GM21367 (cell line): Measurements from ENCODE around the gene DBX1.

Experiments
- ATAC-seq: cut with Tn5 transposase; IDR thresholded peaks from one replicate; pipeline ENCODE4 v1.9.1; 2021; ENCODE audit not compliant: unreplicated experiment

DBX1 gene

DNA sequence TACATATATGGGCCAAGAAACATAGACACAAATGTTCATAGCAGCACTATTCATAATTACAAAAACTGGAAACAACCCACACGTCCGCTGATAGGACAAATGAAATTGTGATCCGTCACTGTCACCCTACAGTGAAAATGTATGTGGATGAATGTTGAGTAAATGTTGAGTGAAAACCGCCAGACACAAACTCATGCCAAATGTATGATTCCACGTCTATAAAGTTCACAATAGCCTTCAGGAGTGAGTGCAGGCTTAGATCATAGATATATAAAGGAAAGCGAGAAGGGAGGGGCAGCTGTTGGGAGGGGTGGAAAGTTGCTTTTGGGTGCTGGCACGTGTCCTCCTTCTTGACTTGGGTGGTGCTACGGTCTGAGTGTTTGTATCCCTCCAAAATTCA lies 33.6 kb downstream of the DBX1 start:
- no peak for ATAC-seq

DNA sequence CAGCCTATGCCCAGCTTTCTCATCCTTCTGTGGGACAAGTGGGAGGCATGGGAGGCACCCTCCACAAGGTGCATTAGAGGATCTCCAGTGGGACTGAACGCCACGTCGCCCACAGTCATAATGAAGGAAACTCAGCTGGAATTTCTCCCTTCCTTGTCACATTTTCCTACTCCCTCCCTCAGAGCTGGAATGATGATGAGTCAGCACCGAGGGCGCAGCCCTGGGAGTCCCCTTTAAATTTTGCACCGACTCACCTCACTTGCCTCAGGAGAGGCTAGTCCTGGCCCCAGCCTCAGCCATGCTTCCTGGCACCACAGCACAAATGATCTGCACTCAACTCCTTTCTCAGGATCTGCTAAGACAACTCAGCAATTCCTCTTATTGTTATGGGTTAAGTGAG lies 34.3 kb downstream of the DBX1 start:
- ATAC-seq, result no peak

GRCh38 chr11:20122131-20122530 lies 38.1 kb downstream of the DBX1 start:
- ATAC-seq, result no peak

DNA sequence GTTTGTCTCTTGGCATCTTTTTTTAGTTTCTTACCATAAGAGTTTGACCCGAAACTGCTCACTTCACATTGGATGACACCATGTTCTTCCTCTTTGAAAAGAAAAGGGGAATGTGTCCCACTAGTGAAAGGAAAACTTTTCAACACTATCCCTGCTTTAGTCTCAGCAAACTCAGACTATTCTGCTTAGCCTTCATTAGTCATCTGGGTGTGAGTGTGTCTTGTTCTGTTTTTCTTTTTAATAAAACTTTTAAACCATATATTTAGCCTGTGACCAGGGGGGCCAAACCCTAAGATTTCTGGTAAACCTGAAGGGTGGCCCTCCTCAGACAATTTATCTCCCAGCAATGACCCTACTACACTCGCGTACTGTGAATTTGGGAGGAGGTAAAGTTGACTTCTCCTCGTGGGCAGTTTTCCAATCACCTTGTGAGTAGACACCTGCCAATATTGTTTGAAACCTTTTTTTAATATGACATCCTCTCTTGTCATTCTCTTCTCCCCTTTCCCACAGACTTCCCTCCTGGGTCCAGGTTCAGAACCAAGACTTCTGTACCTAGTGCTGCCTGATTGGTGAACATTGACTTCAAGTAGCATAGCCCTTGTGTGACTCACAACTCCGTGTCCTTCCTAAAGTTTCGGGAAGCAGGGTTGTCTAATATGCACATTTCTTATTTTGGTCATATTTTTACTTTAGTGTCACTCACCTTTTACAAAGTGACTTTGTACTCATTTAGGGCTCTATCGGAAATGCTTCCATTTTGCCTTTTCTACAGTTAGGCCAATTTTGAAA lies 39.9 kb downstream of the DBX1 start:
- no peak for ATAC-seq

DNA sequence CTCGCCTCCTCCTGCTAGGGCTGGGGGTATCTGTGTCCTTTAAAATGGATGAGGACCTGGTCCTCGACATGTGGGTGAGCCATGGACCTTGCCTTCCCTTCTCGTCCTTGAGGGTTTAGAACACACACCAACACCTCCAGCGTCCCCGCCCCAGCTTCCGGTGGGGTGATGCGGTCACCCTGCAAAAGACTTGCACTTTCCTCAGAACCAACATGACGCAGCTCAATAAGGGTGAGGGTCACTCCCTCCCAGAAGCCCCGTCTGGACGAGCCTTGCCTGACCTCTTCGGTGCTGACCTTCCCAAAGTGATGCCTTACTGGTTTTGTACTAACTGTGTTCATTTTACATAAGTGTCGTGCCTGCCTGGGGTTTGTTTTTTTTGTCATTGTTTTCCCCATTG lies 41.0 kb downstream of the DBX1 start:
- ATAC-seq, result no peak

DNA sequence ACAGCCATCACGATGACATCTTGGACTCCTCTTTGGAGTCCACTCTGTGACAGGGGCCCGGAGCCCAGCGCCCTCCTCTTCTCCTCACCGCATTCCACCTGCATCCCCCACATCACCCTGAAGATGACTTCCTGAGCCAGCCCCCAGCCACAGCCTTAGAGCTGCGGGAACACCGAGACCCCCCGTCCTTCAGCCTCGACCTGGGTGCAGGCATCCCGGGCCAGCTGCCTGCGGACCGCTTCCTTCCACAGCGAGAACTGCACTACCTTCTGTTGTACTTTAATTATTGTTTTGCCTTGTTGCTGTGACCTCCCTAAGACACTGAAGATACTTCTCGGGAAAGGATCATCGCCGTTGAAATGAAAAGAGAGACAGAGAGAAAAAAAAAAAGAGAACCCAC lies 42.1 kb downstream of the DBX1 start:
- no peak for ATAC-seq

- ATAC-seq, result no peak
Observed at GRCh38 chr11:20117291-20117690, 43.0 kb downstream of the DBX1 start.

- ATAC-seq, result no peak
Observed at GRCh38 chr11:20116825-20117224, 43.5 kb downstream of the DBX1 start.

DNA sequence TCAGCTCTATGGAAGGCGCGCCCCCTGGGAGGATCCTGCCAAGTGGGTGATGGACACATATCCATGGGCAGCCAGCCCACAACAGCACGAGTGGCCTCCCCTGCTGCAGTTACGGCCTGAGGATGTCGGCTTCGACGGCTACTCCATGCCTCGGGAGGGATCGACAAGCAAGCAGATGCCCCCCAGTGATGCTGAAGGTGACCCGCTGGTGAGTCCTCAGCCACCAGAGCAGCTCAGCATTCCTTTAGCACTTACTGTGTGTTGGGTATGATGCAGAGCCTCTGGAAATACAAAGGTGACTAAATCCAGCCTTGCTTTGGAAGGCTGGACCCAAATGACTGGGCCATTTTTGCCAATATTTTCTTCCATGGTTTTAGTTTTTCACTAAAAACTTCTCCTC lies 45.7 kb downstream of the DBX1 start:
- no peak for ATAC-seq

GRCh38 chr11:20113149-20113438 lies 47.2 kb downstream of the DBX1 start:
- no peak for ATAC-seq

DNA sequence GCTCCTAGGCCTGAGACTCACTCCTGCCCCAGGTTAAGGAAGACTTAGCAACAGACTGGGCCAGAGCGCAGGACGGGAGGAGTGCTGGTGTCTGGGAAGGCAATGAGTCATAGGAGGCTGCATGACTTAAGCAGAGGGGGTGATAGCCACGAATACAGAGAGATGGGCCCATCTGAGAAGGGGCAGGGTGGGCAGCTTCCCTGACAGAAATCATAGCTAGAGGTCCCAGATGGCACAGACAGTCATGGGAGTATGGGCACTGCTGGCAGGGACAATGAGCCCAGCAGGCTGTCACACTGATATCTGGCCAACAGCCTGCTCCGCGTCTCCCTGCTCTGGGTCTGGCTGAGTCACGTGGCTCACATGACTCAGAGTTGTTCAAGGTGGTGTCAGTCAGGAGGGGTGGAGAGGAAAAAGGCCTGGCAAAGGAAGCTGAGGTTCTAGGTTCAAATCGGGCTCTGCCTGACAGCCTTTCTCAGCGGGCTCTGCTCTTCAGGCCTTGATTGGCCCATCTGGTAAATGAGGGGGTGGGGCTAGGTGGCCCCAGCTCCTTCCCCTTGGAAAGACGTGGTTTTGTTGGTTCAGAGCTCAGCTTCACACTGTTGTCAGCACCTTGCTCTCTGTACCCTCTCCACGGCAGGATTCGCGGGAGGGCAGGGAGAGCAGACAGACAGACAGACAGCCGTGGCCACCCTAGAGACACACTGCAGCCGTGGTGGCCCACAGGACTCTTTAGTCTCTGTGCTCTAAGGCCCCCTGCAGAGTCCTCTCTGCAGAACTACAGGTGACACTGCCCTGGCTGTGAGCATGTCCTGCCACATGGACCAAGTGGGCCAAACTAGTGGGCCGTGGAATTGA lies 47.8 kb downstream of the DBX1 start:
- ATAC-seq, result no peak

- ATAC-seq, result no peak
Observed at GRCh38 chr11:20111871-20112270, 48.4 kb downstream of the DBX1 start.

DNA sequence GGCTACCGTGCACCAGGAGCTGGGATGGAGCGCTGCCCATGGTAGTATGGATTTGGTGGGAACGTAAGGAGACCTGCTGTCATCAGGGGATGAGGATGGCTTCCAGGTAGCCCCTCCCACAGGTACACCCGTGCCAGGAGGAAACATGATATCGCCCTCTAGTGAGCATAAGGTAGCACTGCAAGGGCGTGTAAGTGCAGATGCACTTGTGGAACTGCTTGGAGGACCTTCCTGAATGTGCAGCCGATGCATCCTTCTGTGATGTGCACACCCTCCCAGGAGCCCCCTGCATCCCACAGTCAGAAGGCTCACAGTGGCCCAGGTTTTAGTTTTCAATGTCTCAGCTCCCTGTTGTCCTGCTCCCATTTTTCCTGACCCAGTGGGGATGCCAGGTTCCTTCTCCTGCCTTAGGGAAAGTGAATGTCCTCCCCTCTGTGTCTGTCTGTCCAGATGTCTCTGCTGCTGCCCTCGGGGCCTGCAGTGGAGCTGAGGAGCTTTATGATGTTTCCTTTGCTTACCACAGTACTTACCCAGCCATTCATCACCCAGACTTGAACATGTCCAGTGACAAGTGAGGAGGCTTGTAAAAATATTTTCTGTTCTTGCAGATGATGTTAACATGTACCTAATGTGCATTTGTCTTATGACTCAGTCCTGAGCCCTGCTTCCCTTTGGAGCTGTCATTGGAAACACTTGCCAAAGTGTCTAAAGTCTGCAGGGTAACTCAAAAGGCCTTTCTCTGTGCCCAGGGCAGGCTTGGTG lies 49.2 kb downstream of the DBX1 start:
- ATAC-seq, result peak; percentile 92

GRCh38 chr11:20109731-20110445 lies 50.4 kb downstream of the DBX1 start:
- ATAC-seq, result no peak
